ENCODE measurements around the gene ZBTB5.

GRCh38 chr9:37503736-37504135 lies 38.5 kb upstream of the ZBTB5 start:
- no peak for TF ChIP-seq EZH2 (IDR thresholded peaks at IDR 0.05; ENCODE audit: insufficient read depth, low read length)
- TF ChIP-seq CTCF (IDR thresholded peaks at IDR 0.05; ENCODE audit: insufficient read depth, low read depth, low read length): no peak

Measured in astrocyte (in vitro differentiated cells and primary cell).